Mammary epithelial cell (primary cell): Measurements from ENCODE around the gene HHAT.

Experiments used
- CTCF ChIP-seq, 2 donors: IDR thresholded peaks in 1 of 2; conservative IDR thresholded peaks in 1 of 2; 2 replicates each; pipeline ENCODE4 v1.5.1; 2011 to 2012; ENCODE audit warnings: inconsistent platforms in 2 of 2, low read length in 2 of 2, mild to moderate bottlenecking in 2 of 2, control low read depth in 1 of 2, low read depth in 1 of 2; ENCODE audit not compliant: insufficient read depth in 1 of 2; ENCODE audit errors: extremely low read depth in 1 of 2
- EZH2 ChIP-seq: IDR thresholded peaks from 2 replicates; pipeline ENCODE4 v1.6.1; 2012; ENCODE audit warnings: low read length, inconsistent platforms, borderline replicate concordance

GRCh38 chr1:210676539-210676938, 347.8 kb downstream of the HHAT start:
- no peak for TF ChIP-seq CTCF (conservative IDR thresholded peaks at IDR 0.05 in 1 of 2, IDR thresholded peaks at IDR 0.05 in 1 of 2; ENCODE audit: extremely low read depth in 1 of 2, insufficient read depth in 1 of 2, low read depth in 1 of 2, low read length in 2 of 2)
- TF ChIP-seq EZH2, result no peak
